OCI-LY1 (cell line): ENCODE data around the gene UBE2S.

Experiments used
- CTCF ChIP-seq: fragments of 200-600 bp; sonication (generic), shearing (Covaris generic); IDR thresholded peaks from 2 replicates; pipeline ENCODE4 v1.5.1; 2017; ENCODE audit warnings: mild to moderate bottlenecking, antibody characterized with exemption, low read length, moderate library complexity, mixed read lengths
- EZH2 ChIP-seq: fragments of 200-600 bp; sonication (generic), shearing (Covaris generic); IDR thresholded peaks from 2 replicates; pipeline ENCODE4 v1.8.0; 2017; ENCODE audit warnings: borderline replicate concordance, mixed run types, mild to moderate bottlenecking, antibody characterized with exemption, low read length, moderate library complexity, mixed read lengths

GRCh38 chr19:55419103-55419502, 11.5 kb upstream of the UBE2S start:
- no peak for TF ChIP-seq EZH2
- TF ChIP-seq CTCF: no peak
